Karpas-422 (cell line): ENCODE measurements around the gene KAZN. TPM values are rescaled to one million over a fixed set of nuclear protein-coding genes. Genes with fewer than 3 reads are reported as not detected.

Experiments
- DNase-seq: peaks from one replicate; pipeline ENCODE4 v3.0.0-alpha.2; 2015
- H2AFZ ChIP-seq: fragments of 200-600 bp; sonication (generic); 2 replicates; pipeline ENCODE4 v1.6.1; 2014; ENCODE audit warnings: antibody characterized with exemption, low read length, mixed read lengths
- H3K27ac ChIP-seq: fragments of 200-600 bp; sonication (generic); 2 replicates; pipeline ENCODE4 v1.5.1; 2014; ENCODE audit warnings: mild to moderate bottlenecking, low read length, moderate library complexity
- H3K27me3 ChIP-seq: fragments of 200-600 bp; sonication (generic); 2 replicates; pipeline ENCODE4 v1.6.1; 2014; ENCODE audit warnings: low read length, mixed read lengths
- H3K36me3 ChIP-seq: fragments of 200-600 bp; sonication (generic); 2 replicates; pipeline ENCODE4 v1.6.1; 2014; ENCODE audit warnings: low read length, mixed read lengths; ENCODE audit not compliant: insufficient read depth
- H3K4me1 ChIP-seq: fragments of 200-600 bp; sonication (generic); 2 replicates; pipeline ENCODE4 v1.6.1; 2014; ENCODE audit warnings: mild to moderate bottlenecking, low read length, mixed read lengths
- H3K4me2 ChIP-seq: fragments of 200-600 bp; sonication (generic); 2 replicates; pipeline ENCODE4 v1.6.1; 2014; ENCODE audit warnings: low read length, low read depth, mild to moderate bottlenecking; ENCODE audit not compliant: poor library complexity, severe bottlenecking
- H3K4me3 ChIP-seq: fragments of 200-600 bp; sonication (generic); 2 replicates; pipeline ENCODE4 v1.5.1; 2014; ENCODE audit warnings: mild to moderate bottlenecking, antibody characterized with exemption, low read length, mixed read lengths
- H3K79me2 ChIP-seq: fragments of 200-600 bp; sonication (generic); 2 replicates; pipeline ENCODE4 v1.6.1; 2014; ENCODE audit warnings: mild to moderate bottlenecking, low read length, mixed read lengths
- H3K9ac ChIP-seq: fragments of 200-600 bp; sonication (generic); 2 replicates; pipeline ENCODE4 v1.6.0; 2014; ENCODE audit warnings: low read length
- H3K9me2 ChIP-seq: fragments of 200-600 bp; sonication (generic), shearing (Covaris generic); replicated peaks from 2 replicates; pipeline ENCODE4 v1.6.0; 2014; ENCODE audit warnings: mild to moderate bottlenecking, low read length, moderate library complexity; ENCODE audit not compliant: insufficient read depth
- H3K9me3 ChIP-seq: fragments of 300-700, 200-600 bp; sonication (generic); 2 replicates; pipeline ENCODE4 v1.6.1; 2014; ENCODE audit warnings: low read length, mixed read lengths
- H4K20me1 ChIP-seq: fragments of 200-600 bp; sonication (generic); 2 replicates; pipeline ENCODE4 v1.6.1; 2014; ENCODE audit warnings: mild to moderate bottlenecking, antibody characterized with exemption, low read length, low read depth; ENCODE audit not compliant: insufficient read depth
- total RNA-seq: library from RNA; depleted of rRNA; stranded (reverse); fragments of >200 nt; shearing (Covaris generic); gene quantifications from 2 replicates; pipeline ENCODE4 v1.2.3, GENCODE V29; 2014; ENCODE audit warnings: low replicate concordance

Gene KAZN
- total RNA-seq, 1 experiment from 2014 or later, result not detected

- no peak overlapping the region for H3K4me3 ChIP-seq
- H4K20me1 ChIP-seq, result no peaks in the 10 kb centered on the region
- H3K36me3 ChIP-seq, result no peaks in the 10 kb centered on the region
- H3K9me2 ChIP-seq, result no peaks in the 10 kb centered on the region
- H3K4me1 ChIP-seq, result no peaks in the 10 kb centered on the region
- H2AFZ ChIP-seq, result no peak overlapping the region
- no peak overlapping the region for H3K9ac ChIP-seq
- H3K9me3 ChIP-seq, result no peaks in the 10 kb centered on the region
- H3K27me3 ChIP-seq, result 0 out of 2 replicates have a peak, but pooled peaks cover under 1% of the 10 kb centered on the region
- no peaks in the 10 kb centered on the region for H3K79me2 ChIP-seq
- H3K27ac ChIP-seq, result no peak overlapping the region
- no peak for DNase-seq
- H3K4me2 ChIP-seq, result no peak overlapping the region
Measured at GRCh38 chr1:14937288-14937949, 338.9 kb downstream of the KAZN start.

GRCh38 chr1:14939527-14940284 lies 341.2 kb downstream of the KAZN start:
- Histone ChIP-seq H3K9ac (no peak overlapping the region), H3K9me2 (no peaks in the 10 kb centered on the region), H3K36me3 (no peaks in the 10 kb centered on the region), H3K4me1 (no peaks in the 10 kb centered on the region), H3K27ac (no peak overlapping the region), H3K9me3 (no peaks in the 10 kb centered on the region), H4K20me1 (no peaks in the 10 kb centered on the region), H2AFZ (no peak overlapping the region), H3K27me3 (0 out of 2 replicates have a peak, but pooled peaks cover 2% of the 10 kb centered on the region), H3K4me3 (no peak overlapping the region), H3K4me2 (no peak overlapping the region), H3K79me2 (no peaks in the 10 kb centered on the region)
- DNase-seq, result no peak

- DNase-seq, result no peak
- Histone ChIP-seq H2AFZ (no peak overlapping the region), H3K27ac (no peak overlapping the region), H3K4me2 (no peak overlapping the region), H3K27me3 (0 out of 2 replicates have a peak, but pooled peaks cover 2% of the 10 kb centered on the region), H4K20me1 (no peaks in the 10 kb centered on the region), H3K36me3 (no peaks in the 10 kb centered on the region), H3K4me3 (no peak overlapping the region), H3K4me1 (no peaks in the 10 kb centered on the region), H3K9me2 (no peaks in the 10 kb centered on the region), H3K9ac (no peak overlapping the region), H3K9me3 (no peaks in the 10 kb centered on the region), H3K79me2 (no peaks in the 10 kb centered on the region)
Measured at GRCh38 chr1:14940285-14940870, 341.9 kb downstream of the KAZN start.

GRCh38 chr1:14941864-14942263 lies 343.4 kb downstream of the KAZN start:
- Histone ChIP-seq H3K27me3 (0 out of 2 replicates have a peak, but pooled peaks cover 2% of the 10 kb centered on the region), H3K4me3 (no peak overlapping the region), H3K4me1 (no peaks in the 10 kb centered on the region), H3K36me3 (no peaks in the 10 kb centered on the region), H4K20me1 (no peaks in the 10 kb centered on the region), H2AFZ (no peak overlapping the region), H3K27ac (no peak overlapping the region), H3K79me2 (no peaks in the 10 kb centered on the region), H3K4me2 (no peak overlapping the region), H3K9me2 (no peaks in the 10 kb centered on the region), H3K9me3 (no peaks in the 10 kb centered on the region), H3K9ac (no peak overlapping the region)
- DNase-seq, result no peak

- Histone ChIP-seq H3K9me2 (no peaks in the 10 kb centered on the region), H3K36me3 (no peaks in the 10 kb centered on the region), H3K4me3 (no peak overlapping the region), H3K27ac (no peak overlapping the region), H3K9ac (no peak overlapping the region), H3K27me3 (0 out of 2 replicates have a peak, but pooled peaks cover 2% of the 10 kb centered on the region), H3K4me2 (no peak overlapping the region), H3K79me2 (no peaks in the 10 kb centered on the region), H4K20me1 (no peaks in the 10 kb centered on the region), H3K9me3 (no peaks in the 10 kb centered on the region), H2AFZ (no peak overlapping the region), H3K4me1 (no peaks in the 10 kb centered on the region)
- DNase-seq, result no peak
Measured at GRCh38 chr1:14944471-14944985, 346.0 kb downstream of the KAZN start.

GRCh38 chr1:14945132-14946010 lies 346.9 kb downstream of the KAZN start:
- Histone ChIP-seq H4K20me1 (no peaks in the 10 kb centered on the region), H3K27ac (no peak overlapping the region), H3K79me2 (no peaks in the 10 kb centered on the region), H3K4me3 (no peak overlapping the region), H3K27me3 (0 out of 2 replicates have a peak, but pooled peaks cover 2% of the 10 kb centered on the region), H3K9me3 (no peaks in the 10 kb centered on the region), H3K4me1 (no peaks in the 10 kb centered on the region), H3K36me3 (no peaks in the 10 kb centered on the region), H3K9me2 (no peaks in the 10 kb centered on the region), H2AFZ (no peak overlapping the region), H3K4me2 (no peak overlapping the region), H3K9ac (no peak overlapping the region)
- no peak for DNase-seq

- H3K9ac ChIP-seq, result no peak overlapping the region
- H3K36me3 ChIP-seq, result no peaks in the 10 kb centered on the region
- no peaks in the 10 kb centered on the region for H3K4me1 ChIP-seq
- H3K4me3 ChIP-seq, result no peak overlapping the region
- no peak overlapping the region for H2AFZ ChIP-seq
- H3K79me2 ChIP-seq, result no peaks in the 10 kb centered on the region
- no peak overlapping the region for H3K4me2 ChIP-seq
- no peaks in the 10 kb centered on the region for H3K9me3 ChIP-seq
- DNase-seq, result no peak
- 0 out of 2 replicates have a peak, but pooled peaks cover 2% of the 10 kb centered on the region for H3K27me3 ChIP-seq
- no peaks in the 10 kb centered on the region for H3K9me2 ChIP-seq
- no peaks in the 10 kb centered on the region for H4K20me1 ChIP-seq
- no peak overlapping the region for H3K27ac ChIP-seq
Measured at GRCh38 chr1:14946011-14946359, 347.5 kb downstream of the KAZN start.
